Stimulated activated CD4-positive, alpha-beta T cell treated with anti-CD3 and anti-CD28 coated beads, TNF-alpha, amount 100 ng/mL, for 4 hours (primary cell): ENCODE results near the gene OR5M3.

Experiments
- DNase-seq, 3 experiments: peaks; one replicate each; pipeline ENCODE4 v3.0.0-alpha.2; 2020; ENCODE audit warnings: low read depth in 3 of 3

Gene OR5M3

DNA sequence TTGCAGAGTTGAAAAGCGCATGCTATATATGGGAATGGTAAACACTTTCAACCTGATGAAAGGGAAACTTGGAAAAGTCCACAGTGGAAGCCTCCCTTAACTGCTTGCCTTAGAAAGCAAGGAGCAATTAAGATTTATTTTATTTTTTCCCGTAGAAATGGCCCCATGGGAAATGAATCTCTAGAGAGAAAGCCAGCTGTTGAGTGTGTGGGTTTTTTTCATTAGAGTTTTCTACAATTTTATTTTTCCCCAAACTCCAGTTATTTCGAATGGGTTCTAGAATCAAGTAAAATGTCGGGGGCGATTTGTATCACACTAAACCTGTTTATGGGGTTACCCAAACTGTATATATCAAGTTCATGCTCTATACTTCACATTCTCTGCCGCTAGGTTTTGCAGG is at the start of gene OR5M3:
OR5M3 (minus strand) TSS at position 101 of the 400 bp plus-strand sequence. CDS start 2,855 bp downstream, outside the sequence.
- no peak for DNase-seq

- DNase-seq, result no peak
Measured at GRCh38 chr11:56522008-56522407, 48.9 kb upstream of the OR5M3 start.

GRCh38 chr11:56513280-56513679 is 40.1 kb upstream of the OR5M3 start:
- DNase-seq, result no peak

- DNase-seq, result no peak
Measured at GRCh38 chr11:56509439-56509838, 36.3 kb upstream of the OR5M3 start.

- no peak for DNase-seq
Measured at GRCh38 chr11:56497010-56497409, 23.9 kb upstream of the OR5M3 start.

GRCh38 chr11:56495117-56495516 is 22.0 kb upstream of the OR5M3 start:
- DNase-seq, result no peak

GRCh38 chr11:56491270-56491669 is 18.1 kb upstream of the OR5M3 start, which contains the start of gene OR5M8:
Gene OR5M8 (minus strand): TSS chr11:56491370. CDS start chr11:56491370, 0 bp downstream.
- DNase-seq, result no peak

GRCh38 chr11:56486801-56487200 is 13.6 kb upstream of the OR5M3 start:
- DNase-seq, result no peak

GRCh38 chr11:56474729-56475235 is 1.6 kb upstream of the OR5M3 start:
- DNase-seq, result no peak

GRCh38 chr11:56457076-56457475 is 16.1 kb downstream of the OR5M3 start:
- DNase-seq, result no peak

DNA sequence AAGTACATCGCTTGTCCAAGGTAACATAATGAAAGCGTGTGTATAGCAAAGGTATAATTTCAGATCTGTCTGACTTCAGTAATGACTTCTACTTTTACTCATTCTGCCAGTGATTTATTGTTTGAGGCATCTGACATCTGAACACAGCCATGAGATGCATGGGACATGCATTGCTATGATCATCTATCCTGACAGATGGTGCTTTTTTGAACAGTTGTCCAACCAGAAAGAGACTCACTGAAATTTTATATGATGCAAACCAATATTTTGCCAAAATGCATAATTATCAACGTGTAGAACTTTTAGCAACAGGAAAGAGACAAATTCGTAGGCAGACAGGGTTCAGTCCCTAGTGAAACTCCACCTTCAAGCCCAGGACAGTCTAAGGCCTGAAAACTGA is 19.6 kb downstream of the OR5M3 start:
- no peak for DNase-seq
